Activated CD8-positive, alpha-beta T cell treated with anti-CD3 and anti-CD28 coated beads for 36 hours (primary cell): ENCODE measurements around the gene NECAB3. TPM values are rescaled to one million over a fixed set of nuclear protein-coding genes. Genes with fewer than 3 reads are reported as not detected.

Experiments used
- ATAC-seq: fragments of 200-7000 bp; cut with Tn5 transposase; one replicate; pipeline ENCODE4 v1.10.0; 2021; ENCODE audit warnings: mild to moderate bottlenecking, moderate library complexity
- CTCF ChIA-PET: fragments of 350-600 bp; sonication (Branson Sonifier 250); formaldehyde crosslinking; loops from one replicate; lab custom pipeline; 2021; ENCODE audit warnings: antibody characterized with exemption; lab: Charles Lee
- POLR2A ChIA-PET: fragments of 350-600 bp; sonication (Branson Sonifier 250); formaldehyde crosslinking; loops from one replicate; lab custom pipeline; 2021; ENCODE audit warnings: antibody characterized with exemption; lab: Charles Lee
- DNase-seq: peaks from one replicate; pipeline ENCODE4 v3.0.0-alpha.2; 2020
- H3K27ac Mint-ChIP-seq: one replicate; pipeline ENCODE4 v1.8.0; 2021; ENCODE audit warnings: mild to moderate bottlenecking, mixed read lengths
- H3K27me3 Mint-ChIP-seq: one replicate; pipeline ENCODE4 v1.8.0; 2021; ENCODE audit warnings: mixed read lengths
- H3K36me3 Mint-ChIP-seq: one replicate; pipeline ENCODE4 v1.8.0; 2021; ENCODE audit warnings: low read depth, mixed read lengths
- H3K4me1 Mint-ChIP-seq: one replicate; pipeline ENCODE4 v1.8.0; 2021; ENCODE audit warnings: low read depth, mixed read lengths
- H3K4me3 Mint-ChIP-seq: one replicate; pipeline ENCODE4 v1.8.0; 2021; ENCODE audit warnings: mild to moderate bottlenecking, moderate library complexity, mixed read lengths
- H3K9me3 Mint-ChIP-seq: one replicate; pipeline ENCODE4 v1.8.0; 2021; ENCODE audit warnings: mixed read lengths
- CTCF ChIP-seq: fragments of 200-600 bp; IDR thresholded peaks from one replicate; pipeline ENCODE4 v1.8.0; 2022; ENCODE audit warnings: antibody characterized with exemption, mild to moderate bottlenecking
- intact Hi-C: fragments of 100-400 bp; cut with micrococcal nuclease; formaldehyde crosslinking; loops from one replicate; pipeline ENCODE4 v1.10.0; 2022
- total RNA-seq, 2 experiments: library from RNA; stranded (reverse); gene quantifications; one replicate each; pipeline ENCODE4 v1.2.3, GENCODE V29; 2021

Gene NECAB3
- total RNA-seq, 2 experiments from 2014 or later: 13.7 to 16.0 TPM

GRCh38 chr20:33646191-33646590, 28.0 kb downstream of the NECAB3 start:
- TF ChIP-seq CTCF: no peak
- Mint-ChIP-seq H3K4me3 (no peak overlapping the region), H3K36me3 (peaks cover 9% of the 10 kb centered on the region), H3K27me3 (no peaks in the 10 kb centered on the region), H3K9me3 (no peaks in the 10 kb centered on the region), H3K27ac (no peak overlapping the region), H3K4me1 (peaks cover 23% of the 10 kb centered on the region)
- no peak for ATAC-seq
- no peak for DNase-seq
- ChIA-PET POLR2A (interaction anchor here (0.9 kb wide), 1 partner anchor 21 kb away, joined by 3 read pairs; the partner anchor contains the start of gene ACTL10), CTCF (interaction anchor here (2.1 kb wide), 1 partner anchor 21 kb away, joined by 7 read pairs; the partner anchor contains the start of gene ACTL10)
- intact Hi-C loops: no loop called here

GRCh38 chr20:33645396-33645795, 28.8 kb downstream of the NECAB3 start:
- TF ChIP-seq CTCF: no peak
- intact Hi-C loops: no loop called here
- H3K36me3 Mint-ChIP-seq: peaks cover 9% of the 10 kb centered on the region
- H3K27ac Mint-ChIP-seq: no peak overlapping the region
- H3K4me1 Mint-ChIP-seq: peaks cover 23% of the 10 kb centered on the region
- ChIA-PET CTCF (interaction anchor here (2.1 kb wide), 1 partner anchor 22 kb away, joined by 7 read pairs; the partner anchor contains the start of gene ACTL10), POLR2A (interaction anchor here (0.6 kb wide), 1 partner anchor 32 kb away, joined by 3 read pairs; no protein-coding TSS in a partner anchor)
- H3K9me3 Mint-ChIP-seq: no peaks in the 10 kb centered on the region
- no peaks in the 10 kb centered on the region for H3K27me3 Mint-ChIP-seq
- H3K4me3 Mint-ChIP-seq: no peak overlapping the region
- ATAC-seq: no peak
- DNase-seq: no peak

GRCh38 chr20:33645072-33645358, 29.2 kb downstream of the NECAB3 start:
- TF ChIP-seq CTCF: no peak
- Mint-ChIP-seq H3K36me3 (peaks cover 9% of the 10 kb centered on the region), H3K27ac (no peak overlapping the region), H3K4me1 (peaks cover 22% of the 10 kb centered on the region), H3K4me3 (no peak overlapping the region), H3K27me3 (no peaks in the 10 kb centered on the region), H3K9me3 (no peaks in the 10 kb centered on the region)
- ATAC-seq (no peak), DNase-seq (no peak)
- CTCF ChIA-PET: no interaction called here
- POLR2A ChIA-PET: no interaction called here
- intact Hi-C loops: no loop called here

- DNase-seq: no peak
- CTCF ChIA-PET: no interaction called here
- H3K4me1 Mint-ChIP-seq: peaks cover 18% of the 10 kb centered on the region
- no peak overlapping the region for H3K4me3 Mint-ChIP-seq
- no peaks in the 10 kb centered on the region for H3K9me3 Mint-ChIP-seq
- no peak overlapping the region for H3K27ac Mint-ChIP-seq
- no peaks in the 10 kb centered on the region for H3K27me3 Mint-ChIP-seq
- intact Hi-C loops: no loop called here
- ATAC-seq: no peak
- TF ChIP-seq CTCF: no peak
- H3K36me3 Mint-ChIP-seq: peaks cover 9% of the 10 kb centered on the region
- POLR2A ChIA-PET: no interaction called here
Observed at GRCh38 chr20:33644313-33645071, 29.7 kb downstream of the NECAB3 start.

GRCh38 chr20:33640287-33640686, 33.9 kb downstream of the NECAB3 start:
- Mint-ChIP-seq H3K27ac (no peak overlapping the region), H3K27me3 (no peaks in the 10 kb centered on the region), H3K36me3 (peaks cover 5% of the 10 kb centered on the region), H3K4me3 (no peak overlapping the region), H3K4me1 (no peaks in the 10 kb centered on the region), H3K9me3 (no peaks in the 10 kb centered on the region)
- no peak for TF ChIP-seq CTCF
- intact Hi-C loops: no loop called here
- ChIA-PET CTCF (no interaction called here), POLR2A (no interaction called here)
- no peak for ATAC-seq
- DNase-seq: no peak
